Measurements from ENCODE around the gene SRL. TPM values are rescaled to one million over a fixed set of nuclear protein-coding genes. Genes with fewer than 3 reads are reported as not detected.
A peak's percentile ranks its signal among the peaks of the same experiment; 100 is the strongest.

The SRL gene
- total and polyA plus RNA-seq, 2 of the 13 experiments (the other 11 are each of a cell fraction or from before 2014, with no cell fraction given), result 0.05 TPM; not detected in 1

GRCh38 chr16:4290236-4290830 is 48.5 kb upstream of the SRL start (continued):
- TF ChIP-seq ZNF274 (CRISPR knock-in tag; IDR thresholded peaks at IDR 0.05), result no peak
- TF ChIP-seq PCBP1 (IDR thresholded peaks at IDR 0.05; ENCODE audit: borderline replicate concordance, low read depth, low read length), result no peak
- TF ChIP-seq ZNF10 (CRISPR knock-in tag; IDR thresholded peaks at IDR 0.05; ENCODE audit: borderline replicate concordance, low read depth), result no peak
- TF ChIP-seq KAT7 (CRISPR knock-in tag; IDR thresholded peaks at IDR 0.05; ENCODE audit: borderline replicate concordance), result no peak
- no peak for TF ChIP-seq HMGXB3 (CRISPR knock-in tag; IDR thresholded peaks at IDR 0.05; ENCODE audit: borderline replicate concordance)
- no peak for TF ChIP-seq NFIC (IDR thresholded peaks at IDR 0.05; ENCODE audit: low read length)
- no peak for TF ChIP-seq SOX6 (IDR thresholded peaks at IDR 0.05)
- TF ChIP-seq SOX6 (CRISPR knock-in tag; IDR thresholded peaks at IDR 0.05), result peak; percentile 71
- TF ChIP-seq SMAD3 (CRISPR knock-in tag; IDR thresholded peaks at IDR 0.05), result 0 out of 2 replicates have a peak, but pooled peaks have one; percentile 41
- TF ChIP-seq XBP1 (CRISPR knock-in tag; IDR thresholded peaks at IDR 0.05), result no peak
- no peak for TF ChIP-seq ZNF644 (CRISPR knock-in tag; IDR thresholded peaks at IDR 0.05; ENCODE audit: low read depth)
- TF ChIP-seq ZNF136 (CRISPR knock-in tag; IDR thresholded peaks at IDR 0.05; ENCODE audit: low read depth), result no peak
- no peak for TF ChIP-seq ZNF205 (CRISPR knock-in tag; IDR thresholded peaks at IDR 0.05)
- no peak for TF ChIP-seq REST (IDR thresholded peaks at IDR 0.05; ENCODE audit: borderline replicate concordance in 1 of 2, low read depth in 1 of 2, low read length in 2 of 2)
- no peak for TF ChIP-seq ZNF329 (CRISPR knock-in tag; IDR thresholded peaks at IDR 0.05; ENCODE audit: low read depth)
- no peak for TF ChIP-seq SMAD9 (CRISPR knock-in tag; IDR thresholded peaks at IDR 0.05)
- no peak for TF ChIP-seq PPARG (CRISPR knock-in tag; conservative IDR thresholded peaks at IDR 0.05)
- no peak for TF ChIP-seq NFKB2 (CRISPR knock-in tag; IDR thresholded peaks at IDR 0.05; ENCODE audit: borderline replicate concordance)
- no peak for TF ChIP-seq GFI1 (CRISPR knock-in tag; IDR thresholded peaks at IDR 0.05; ENCODE audit: borderline replicate concordance)
- TF ChIP-seq CHD2 (IDR thresholded peaks at IDR 0.05; ENCODE audit: low read depth, low read length), result no peak
- TF ChIP-seq AGO1 (IDR thresholded peaks at IDR 0.05; ENCODE audit: low read depth, low read length, poor library complexity, severe bottlenecking), result no peak
- TF ChIP-seq ZKSCAN8 (CRISPR knock-in tag; IDR thresholded peaks at IDR 0.05; ENCODE audit: borderline replicate concordance), result peak; percentile 72; the same call in 1 of the 2 replicates
- TF ChIP-seq JDP2 (CRISPR knock-in tag; IDR thresholded peaks at IDR 0.05; ENCODE audit: borderline replicate concordance), result no peak
- no peak for TF ChIP-seq REXO4 (CRISPR knock-in tag; IDR thresholded peaks at IDR 0.05; ENCODE audit: borderline replicate concordance)
- TF ChIP-seq THAP11 (CRISPR knock-in tag; IDR thresholded peaks at IDR 0.05), result peak; percentile 57

Measured in HepG2 (cell line).